Urinary bladder (tissue), 4 donors: ENCODE results near the gene RPS6KL1. TPM values are rescaled to one million over a fixed set of nuclear protein-coding genes. Genes with fewer than 3 reads are reported as not detected.

ENCODE experiments used
- DNase-seq: peaks from one replicate; pipeline ENCODE4 v3.0.0-alpha.2; 2015; ENCODE audit errors: extremely low spot score
- H3K27ac ChIP-seq: one replicate; pipeline ENCODE4 v1.5.1; 2013; ENCODE audit warnings: low read depth, mild to moderate bottlenecking, moderate library complexity
- H3K36me3 ChIP-seq: one replicate; pipeline ENCODE4 v1.6.1; 2013; ENCODE audit warnings: mild to moderate bottlenecking, moderate library complexity; ENCODE audit not compliant: insufficient read depth
- H3K4me1 ChIP-seq: one replicate; pipeline ENCODE4 v1.6.1; 2013; ENCODE audit warnings: mild to moderate bottlenecking, moderate library complexity; ENCODE audit not compliant: insufficient read depth
- H3K4me3 ChIP-seq: one replicate; pipeline ENCODE4 v1.5.1; 2013; ENCODE audit warnings: low read depth, low read length
- WGBS: extraction: QIAGEN DNeasy Blood & Tissue Kit; methylation state at CpG from one replicate; pipeline ENCODE4 v1.1.7; 2013; 5-methylcytosine and 5-hydroxymethylcytosine counted together
- polyA plus RNA-seq: library from polyadenylated mRNA; stranded (reverse); fragments of 200-250 nt; gene quantifications from one replicate; pipeline ENCODE4 v1.2.3, GENCODE V29; 2013
- total RNA-seq: library from RNA; depleted of rRNA; stranded (reverse); fragments of >200 nt; gene quantifications from one replicate; pipeline ENCODE4 v1.2.3, GENCODE V29; 2014
- donor health status: healthy with polysubstance abuse.
- donor health status: healthy.

The RPS6KL1 gene
- total and polyA plus RNA-seq, 2 donors = 2.4 to 3.7 TPM

DNA sequence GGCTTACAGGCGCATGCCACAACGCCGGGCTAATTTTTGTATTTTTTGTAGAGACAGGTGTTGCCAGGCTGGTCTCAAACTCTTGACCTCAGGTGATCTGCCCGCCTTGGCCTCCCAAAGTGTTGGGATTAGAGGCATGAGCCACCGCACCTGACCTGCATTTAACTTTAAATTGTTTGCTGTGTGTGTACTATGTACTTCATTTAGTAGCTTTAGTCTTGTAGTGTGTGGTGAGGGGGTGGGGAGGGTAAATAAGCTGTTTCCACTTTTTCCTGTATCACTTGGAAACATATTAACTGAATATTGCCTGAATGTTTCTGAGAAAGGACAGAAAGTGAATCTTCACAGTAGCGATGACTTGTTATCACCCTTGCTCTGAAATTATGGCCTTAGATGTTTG, 32.8 kb downstream of the RPS6KL1 start:
- Histone ChIP-seq H3K27ac (no peak overlapping the region), H3K4me1 (no peaks in the 10 kb centered on the region), H3K4me3 (no peak overlapping the region), H3K36me3 (peaks cover 17% of the 10 kb centered on the region)
- 96% methylated on average over 6 of the region's 6 CpGs for WGBS
- no peak for DNase-seq

DNA sequence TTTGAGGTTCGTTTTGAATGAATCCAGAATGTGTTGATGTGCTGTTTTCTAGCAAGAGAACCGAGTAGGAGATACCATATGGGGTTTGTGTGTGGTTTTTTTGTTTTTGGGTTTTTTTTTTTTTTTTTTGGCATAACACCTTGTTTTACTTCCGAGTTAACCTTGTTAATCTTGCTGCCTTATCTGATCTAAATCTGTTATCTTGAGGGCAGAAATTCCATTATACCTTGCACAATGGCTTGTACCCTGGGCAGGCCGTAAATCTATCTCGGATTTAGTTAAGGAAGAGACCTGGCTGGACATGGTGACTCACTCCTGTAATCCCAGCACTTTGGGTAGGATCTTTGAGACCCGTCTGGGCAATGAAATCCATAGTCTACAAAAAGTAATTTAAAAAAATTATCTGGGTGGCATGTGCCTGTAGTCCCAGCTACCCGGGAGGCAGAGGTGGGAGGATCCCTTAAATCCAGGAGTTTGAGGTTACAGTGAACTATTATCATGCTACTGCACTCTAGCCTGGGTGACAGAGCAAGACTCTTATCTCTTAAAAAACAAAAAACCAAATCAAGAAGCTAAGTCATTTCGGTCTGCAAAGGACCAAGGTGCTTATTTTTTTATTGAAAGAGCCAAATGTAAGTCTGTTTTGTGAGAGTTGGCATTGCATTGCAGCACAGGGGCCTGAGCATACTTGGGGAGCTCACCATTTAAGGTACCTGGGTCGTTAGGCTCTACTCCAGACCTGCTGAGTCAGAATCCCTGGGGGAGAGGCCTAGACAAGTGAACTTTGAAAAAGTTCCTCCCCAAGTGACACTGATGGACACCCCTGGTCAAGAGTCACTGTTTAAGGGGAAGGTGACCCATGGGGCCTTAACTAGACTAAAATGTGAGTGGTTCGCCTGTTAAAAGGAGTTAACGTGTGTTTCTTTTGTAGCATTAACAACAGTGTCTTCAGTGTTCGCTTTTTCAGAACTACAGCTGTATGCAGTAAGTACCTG, 34.6 kb downstream of the RPS6KL1 start:
- Histone ChIP-seq H3K36me3 (peaks cover 14% of the 10 kb centered on the region), H3K4me1 (peaks cover 2% of the 10 kb centered on the region), H3K4me3 (no peak overlapping the region), H3K27ac (no peak overlapping the region)
- DNase-seq = no peak
- 62% methylated on average over 12 of the region's 12 CpGs for WGBS

- no peak overlapping the region for H3K4me3 ChIP-seq
- DNase-seq = no peak
- 57% methylated on average over 3 of the region's 3 CpGs for WGBS
- peaks cover 2% of the 10 kb centered on the region for H3K4me1 ChIP-seq
- H3K27ac ChIP-seq = no peak overlapping the region
- peaks cover 7% of the 10 kb centered on the region for H3K36me3 ChIP-seq
These were observed 37.1 kb downstream of the RPS6KL1 start for GRCh38 chr14:74886001-74886400.

GRCh38 chr14:74882103-74882920, 40.7 kb downstream of the RPS6KL1 start:
- Histone ChIP-seq H3K27ac (peak overlapping the region; percentile 99), H3K4me3 (peak overlapping the region; percentile 81), H3K36me3 (no peaks in the 10 kb centered on the region), H3K4me1 (peaks cover 2% of the 10 kb centered on the region)
- no peak for DNase-seq
- WGBS = 1% methylated on average over 49 of the region's 49 CpGs

- H3K27ac ChIP-seq = peak within 1 kb of the TSS; percentile 99
- WGBS = under 1% methylated on average over 53 of the region's 53 CpGs
- DNase-seq = peak; percentile 39
- H3K4me3 ChIP-seq = peak within 1 kb of the TSS; percentile 81
- H3K4me1 ChIP-seq = peaks cover 2% of the 10 kb centered on the region
- H3K36me3 ChIP-seq = no peaks in the 10 kb centered on the region
These were observed 41.5 kb downstream of the RPS6KL1 start, which contains the start of gene DLST for GRCh38 chr14:74881431-74882102. TSS of gene DLST (plus strand) at chr14:74881916. CDS start at chr14:74881954, 38 bp downstream.

GRCh38 chr14:74879427-74880182, 43.5 kb downstream of the RPS6KL1 start:
- Histone ChIP-seq H3K27ac (no peak overlapping the region), H3K4me1 (peaks cover 2% of the 10 kb centered on the region), H3K4me3 (no peak overlapping the region), H3K36me3 (no peaks in the 10 kb centered on the region)
- 43% methylated on average over 3 of the region's 3 CpGs for WGBS
- DNase-seq = no peak

GRCh38 chr14:74875941-74876913, 46.8 kb downstream of the RPS6KL1 start, which contains the start of gene PROX2:
TSS of gene PROX2 (minus strand) at chr14:74876145. CDS start at chr14:74863834, 12,311 bp downstream.
- H3K27ac ChIP-seq = no peak within 1 kb of the TSS
- no peaks in the 10 kb centered on the region for H3K4me1 ChIP-seq
- H3K4me3 ChIP-seq = no peak within 1 kb of the TSS
- DNase-seq = no peak
- no peaks in the 10 kb centered on the region for H3K36me3 ChIP-seq
- WGBS = 55% methylated on average over 13 of the region's 13 CpGs

GRCh38 chr14:74875204-74875603, 47.9 kb downstream of the RPS6KL1 start:
- Histone ChIP-seq H3K4me3 (no peak overlapping the region), H3K27ac (no peak overlapping the region), H3K36me3 (no peaks in the 10 kb centered on the region), H3K4me1 (no peaks in the 10 kb centered on the region)
- no peak for DNase-seq
- WGBS = 97% methylated on average over 5 of the region's 5 CpGs

- Histone ChIP-seq H3K27ac (no peak overlapping the region), H3K4me1 (no peaks in the 10 kb centered on the region), H3K4me3 (no peak overlapping the region), H3K36me3 (no peaks in the 10 kb centered on the region)
- 89% methylated on average over 4 of the region's 4 CpGs for WGBS
- no peak for DNase-seq
These were observed 51.2 kb downstream of the RPS6KL1 start for GRCh38 chr14:74871819-74872218.

DNA sequence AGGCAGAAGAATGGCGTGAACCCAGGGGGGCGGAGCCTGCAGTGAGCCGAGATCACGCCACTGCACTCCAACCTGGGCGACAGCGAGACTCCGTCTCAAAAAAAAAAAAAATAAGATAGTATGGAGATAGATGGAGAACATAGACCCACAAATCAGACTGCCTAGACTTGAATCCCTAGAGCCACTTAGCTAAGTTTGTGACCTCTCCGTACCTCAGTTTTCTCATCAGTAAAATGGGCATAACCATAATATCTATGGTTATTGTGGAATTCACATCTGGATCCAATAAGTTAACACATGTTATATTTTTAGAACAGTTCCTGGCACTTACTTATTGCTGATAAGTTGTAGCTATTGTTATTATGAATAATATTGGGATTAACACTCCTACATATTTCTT, 54.3 kb downstream of the RPS6KL1 start:
- DNase-seq = no peak
- Histone ChIP-seq H3K27ac (no peak overlapping the region), H3K4me1 (no peaks in the 10 kb centered on the region), H3K36me3 (no peaks in the 10 kb centered on the region), H3K4me3 (no peak overlapping the region)
- 94% methylated on average over 8 of the region's 8 CpGs for WGBS

- Histone ChIP-seq H3K4me3 (no peak overlapping the region), H3K27ac (no peak overlapping the region), H3K4me1 (no peaks in the 10 kb centered on the region), H3K36me3 (no peaks in the 10 kb centered on the region)
- no peak for DNase-seq
- WGBS = 42% methylated on average over 5 of the region's 5 CpGs
These were observed 55.4 kb downstream of the RPS6KL1 start for GRCh38 chr14:74867673-74868072.
